GM12864 (cell line): ENCODE results near the gene PPP1R12B.
"Not testable (repeated sequence)": the region's sequence is repeated elsewhere in the genome, so short reads cannot be mapped to it uniquely, and the experiment has no call there.

Experiments used
- DNase-seq: peaks from one replicate; pipeline ENCODE4 v3.0.0-alpha.2; 2011; ENCODE audit warnings: low read depth
- H3K4me3 ChIP-seq: 2 replicates; pipeline ENCODE4 v1.5.1; 2011; ENCODE audit warnings: mild to moderate bottlenecking, low read depth, low read length, control low read depth
- CTCF ChIP-seq: IDR thresholded peaks from 2 replicates; pipeline ENCODE4 v1.5.1; 2011; ENCODE audit warnings: low read depth, mild to moderate bottlenecking, moderate library complexity, low read length, control low read depth, inconsistent platforms; ENCODE audit errors: missing control alignments

Gene PPP1R12B

GRCh38 chr1:202521886-202522285 is 173.4 kb downstream of the PPP1R12B start:
- H3K4me3 ChIP-seq = no peak overlapping the region
- TF ChIP-seq CTCF = no peak
- DNase-seq = no peak

GRCh38 chr1:202526056-202526455 is 177.6 kb downstream of the PPP1R12B start:
- not testable (repeated sequence) for DNase-seq

GRCh38 chr1:202528096-202528722 is 179.7 kb downstream of the PPP1R12B start:
- DNase-seq, H3K4me3 ChIP-seq: not testable (repeated sequence)

More at GRCh38 chr1:202526056-202526455, 177.6 kb downstream of the PPP1R12B start:
- not testable (repeated sequence) for H3K4me3 ChIP-seq

GRCh38 chr1:202530686-202531085 is 182.2 kb downstream of the PPP1R12B start:
- not testable (repeated sequence) for H3K4me3 ChIP-seq, DNase-seq

- no peak for DNase-seq
- no peak for TF ChIP-seq CTCF
- no peak overlapping the region for H3K4me3 ChIP-seq
These were observed 182.9 kb downstream of the PPP1R12B start for GRCh38 chr1:202531472-202531811.

- DNase-seq = not testable (repeated sequence)
These were observed 183.5 kb downstream of the PPP1R12B start for GRCh38 chr1:202531812-202532616.

GRCh38 chr1:202539166-202539574 is 190.7 kb downstream of the PPP1R12B start:
- H3K4me3 ChIP-seq, DNase-seq: not testable (repeated sequence)

More at GRCh38 chr1:202531812-202532616, 183.5 kb downstream of the PPP1R12B start:
- H3K4me3 ChIP-seq = not testable (repeated sequence)

- H3K4me3 ChIP-seq, DNase-seq: not testable (repeated sequence)
These were observed 191.1 kb downstream of the PPP1R12B start for GRCh38 chr1:202539583-202539982.

- H3K4me3 ChIP-seq = no peak overlapping the region
- no peak for DNase-seq
- no peak for TF ChIP-seq CTCF
These were observed 191.5 kb downstream of the PPP1R12B start for GRCh38 chr1:202540014-202540413.

- no peak overlapping the region for H3K4me3 ChIP-seq
- no peak for DNase-seq
- TF ChIP-seq CTCF = no peak
These were observed 191.9 kb downstream of the PPP1R12B start for GRCh38 chr1:202540448-202540847.

- DNase-seq, H3K4me3 ChIP-seq: not testable (repeated sequence)
These were observed 192.4 kb downstream of the PPP1R12B start for GRCh38 chr1:202540858-202541257.

- not testable (repeated sequence) for DNase-seq, H3K4me3 ChIP-seq
These were observed 193.9 kb downstream of the PPP1R12B start for GRCh38 chr1:202542415-202542814.

- DNase-seq, H3K4me3 ChIP-seq: not testable (repeated sequence)
These were observed 195.0 kb downstream of the PPP1R12B start for GRCh38 chr1:202543537-202543936.

GRCh38 chr1:202544766-202545449 is 196.4 kb downstream of the PPP1R12B start:
- not testable (repeated sequence) for H3K4me3 ChIP-seq, DNase-seq
